Urothelium cell line (cell line): Measurements from ENCODE around the gene SPATA6.
"Not testable (repeated sequence)": the region's sequence is repeated elsewhere in the genome, so short reads cannot be mapped to it uniquely, and the experiment has no call there.

Experiments
- DNase-seq: peaks from one replicate; pipeline ENCODE4 v3.0.0; 2011; ENCODE audit warnings: low spot score, mixed read lengths
- FAIRE-seq: peaks from 2 replicates; lab custom pipeline; 2011; peaks lifted over from hg19 to GRCh38; lab: Jason Lieb, UNC

Gene SPATA6

DNA sequence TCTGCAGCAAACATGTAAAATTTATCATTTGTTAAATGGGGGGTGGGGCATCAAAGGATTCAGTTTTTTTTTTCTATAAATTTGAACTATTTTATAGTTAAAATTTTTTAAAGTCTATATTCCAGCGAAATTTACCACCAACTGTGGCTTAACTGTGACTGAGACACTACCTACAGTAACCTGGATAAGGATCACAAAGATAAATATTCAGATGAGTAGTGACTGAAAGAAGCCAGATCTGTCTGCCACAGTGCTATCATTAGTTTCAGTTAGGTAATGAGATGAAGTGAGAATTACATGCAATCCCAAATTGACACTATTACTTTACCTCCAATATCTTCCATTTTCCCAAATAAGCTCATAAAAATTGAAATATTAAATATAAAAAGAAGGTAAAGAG is 5.4 kb downstream of the SPATA6 start:
- DNase-seq = no peak
- FAIRE-seq = no peak

DNA sequence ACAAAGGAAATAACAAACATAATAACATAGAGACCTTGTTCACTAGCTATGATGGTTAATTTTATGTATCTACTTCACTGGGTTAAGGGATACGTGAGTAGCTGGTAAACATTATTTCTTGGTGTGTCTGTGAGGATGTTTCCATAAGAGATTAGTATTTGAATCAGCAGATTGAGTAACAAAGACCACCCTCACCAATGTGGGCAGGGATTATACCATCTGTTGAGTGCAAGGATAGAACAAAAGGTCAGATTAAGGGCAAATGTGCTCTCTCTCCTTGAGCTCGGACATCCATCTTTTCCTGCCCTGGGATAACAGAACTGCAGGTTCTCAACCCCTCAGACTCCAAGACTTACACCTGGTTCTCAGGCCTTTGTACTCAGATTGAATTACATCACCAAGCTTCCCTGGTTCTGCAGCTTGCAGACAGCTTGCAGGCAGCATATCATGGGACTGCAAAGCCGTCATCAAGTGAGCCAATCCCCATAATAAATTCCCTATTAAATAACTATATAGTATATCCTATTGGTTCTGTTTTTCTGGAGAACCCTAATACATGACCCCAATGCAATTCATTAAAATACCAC is 9.2 kb downstream of the SPATA6 start:
- no peak for FAIRE-seq
- no peak for DNase-seq

DNA sequence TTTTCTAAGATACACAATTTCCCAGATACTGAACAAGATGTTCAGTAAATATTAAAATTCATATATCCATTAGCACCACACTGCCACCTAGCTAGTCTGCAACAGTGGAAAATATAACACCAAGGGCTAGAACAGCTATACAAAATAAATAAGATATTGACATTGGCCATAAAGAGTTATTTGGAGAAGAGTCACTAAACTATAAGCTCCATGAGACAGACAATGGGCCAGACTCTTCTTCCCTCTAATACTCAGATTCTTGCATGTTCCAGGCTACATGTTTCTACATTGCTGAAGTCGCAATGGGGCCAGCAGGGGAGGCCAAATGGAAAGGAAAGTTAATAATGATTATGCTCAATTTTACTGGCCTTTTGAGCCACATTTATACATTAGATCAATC is 21.5 kb downstream of the SPATA6 start:
- no peak for DNase-seq
- no peak for FAIRE-seq

DNA sequence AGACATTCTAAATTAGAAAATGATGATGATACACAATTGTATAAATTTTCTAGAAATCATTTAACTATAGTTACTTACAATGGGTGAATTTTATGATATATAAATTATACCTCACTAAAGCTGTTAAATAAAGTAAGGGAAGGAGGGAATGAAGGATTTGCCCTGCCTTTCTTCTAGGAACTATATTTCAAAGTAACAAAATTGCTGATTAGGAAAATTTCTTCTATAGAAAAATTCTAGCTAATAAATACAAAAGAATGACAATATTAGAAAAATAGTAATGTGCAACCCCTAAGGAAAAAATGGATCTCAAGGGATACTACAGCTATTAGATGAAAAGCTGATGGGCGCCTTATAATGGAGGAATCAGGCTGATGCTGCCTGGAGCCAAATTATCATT is 23.1 kb downstream of the SPATA6 start:
- no peak for FAIRE-seq
- DNase-seq = no peak

DNA sequence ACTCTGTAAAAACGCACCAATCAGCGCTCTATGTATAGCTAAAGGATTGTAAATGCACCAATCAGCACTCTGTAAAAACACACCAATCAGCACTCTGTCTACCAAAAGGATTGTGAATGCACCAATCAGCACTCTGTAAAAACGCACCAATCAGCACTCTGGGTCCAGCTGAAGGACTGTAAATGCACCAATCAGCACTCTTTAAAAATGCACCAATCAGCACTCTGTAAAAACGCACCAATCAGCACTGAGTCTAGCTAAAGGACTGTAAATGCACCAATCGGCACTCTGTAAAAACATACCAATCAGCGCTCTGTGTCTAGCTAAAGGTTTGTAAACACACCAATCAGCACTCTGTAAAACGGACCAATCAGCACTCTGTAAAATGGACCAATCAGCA is 27.8 kb downstream of the SPATA6 start:
- FAIRE-seq = not testable (repeated sequence)

DNA sequence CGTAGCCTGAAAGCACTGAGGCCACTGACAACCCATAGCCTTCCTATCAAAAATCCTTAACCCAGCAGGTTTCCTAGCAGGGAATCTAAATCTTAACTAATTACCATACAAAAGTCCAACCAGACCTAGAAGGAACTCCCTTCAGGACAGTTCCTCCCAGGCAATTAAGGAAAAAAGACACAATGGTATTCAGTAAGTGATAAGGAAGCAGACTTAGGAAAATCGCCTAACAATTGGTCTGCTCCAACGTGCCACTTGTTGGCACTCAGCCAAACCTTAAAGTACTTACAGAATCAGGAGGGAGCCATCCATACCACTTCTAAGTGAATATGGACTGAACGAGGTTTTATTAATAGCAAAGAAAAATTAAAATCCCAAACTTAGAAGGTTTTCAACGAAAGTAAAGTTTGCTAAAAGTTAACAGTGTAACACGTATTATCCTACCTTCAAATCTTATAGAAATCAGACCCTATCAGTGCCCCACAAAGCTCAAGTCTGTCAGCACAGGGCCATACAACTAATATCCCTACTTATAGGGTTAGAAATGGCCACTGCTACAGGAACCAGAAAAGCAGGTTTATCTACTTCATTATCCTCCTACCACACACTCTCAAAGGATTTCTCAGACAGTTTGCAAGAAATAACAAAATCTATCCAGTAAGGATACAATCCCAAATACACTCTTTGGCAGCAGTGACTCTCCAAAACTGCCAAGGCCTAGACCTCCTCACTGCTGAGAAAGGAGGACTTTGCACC is 29.0 kb downstream of the SPATA6 start:
- FAIRE-seq (no peak), DNase-seq (no peak)

More for the DNA sequence above, 27.8 kb downstream of the SPATA6 start:
- DNase-seq = not testable (repeated sequence)

DNA sequence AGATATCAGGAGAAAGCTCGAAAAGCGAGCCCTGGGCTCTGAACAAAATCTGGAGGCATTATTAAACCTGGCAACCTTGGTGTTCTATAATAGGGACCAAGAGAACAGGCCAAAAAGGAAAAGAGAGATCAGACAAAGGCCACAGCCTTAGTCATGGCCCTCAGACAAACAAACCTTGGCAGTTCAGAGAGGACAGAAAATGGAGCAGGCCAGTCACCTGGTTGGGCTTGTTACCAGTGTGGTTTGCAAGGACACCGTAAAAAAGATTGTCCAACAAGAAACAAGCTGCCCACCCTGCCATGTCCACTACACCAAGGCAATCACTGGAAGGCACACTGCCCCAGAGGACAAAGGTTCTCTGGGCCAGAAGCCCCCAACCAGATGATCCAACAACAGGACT is 31.2 kb downstream of the SPATA6 start:
- FAIRE-seq, DNase-seq: not testable (repeated sequence)

DNA sequence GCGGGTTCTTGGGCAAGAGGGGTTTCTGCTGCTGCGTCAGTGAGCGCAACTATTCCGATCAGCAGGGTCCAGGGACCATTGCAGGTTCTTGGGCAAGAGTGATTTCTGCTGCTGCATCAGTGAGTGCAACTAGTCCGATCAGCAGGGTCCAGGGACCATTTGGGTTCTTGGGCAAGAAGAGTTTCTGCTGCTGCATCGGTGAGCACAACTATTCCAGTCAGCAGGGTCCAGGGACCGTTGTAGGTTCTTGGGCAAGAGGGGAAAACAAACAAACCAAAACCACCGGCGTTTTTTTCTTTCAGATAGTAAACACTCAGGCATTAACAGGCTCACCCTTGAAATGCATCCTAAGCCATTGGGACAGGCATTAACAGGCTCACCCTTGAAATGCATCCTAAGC is 32.6 kb downstream of the SPATA6 start:
- DNase-seq (no peak), FAIRE-seq (no peak)

DNA sequence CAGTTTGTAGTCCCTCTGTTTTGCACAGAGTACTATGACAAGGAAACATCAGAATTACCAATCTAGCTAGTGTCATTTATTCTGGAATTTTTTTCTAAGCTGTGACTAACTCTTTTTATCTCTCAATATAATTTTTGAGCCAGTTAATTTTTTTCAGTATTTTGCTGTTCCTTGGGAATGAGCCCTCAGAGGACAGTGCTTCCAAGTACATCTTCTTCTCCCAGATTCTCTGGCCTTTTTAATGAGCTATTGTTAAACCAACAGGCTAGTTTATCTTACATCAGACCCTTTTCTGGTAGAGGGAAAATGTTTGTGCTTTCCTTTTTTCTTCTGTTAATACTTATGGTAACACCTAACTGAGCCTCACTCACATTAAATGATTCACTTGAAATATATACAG is 34.6 kb downstream of the SPATA6 start:
- not testable (repeated sequence) for FAIRE-seq, DNase-seq

DNA sequence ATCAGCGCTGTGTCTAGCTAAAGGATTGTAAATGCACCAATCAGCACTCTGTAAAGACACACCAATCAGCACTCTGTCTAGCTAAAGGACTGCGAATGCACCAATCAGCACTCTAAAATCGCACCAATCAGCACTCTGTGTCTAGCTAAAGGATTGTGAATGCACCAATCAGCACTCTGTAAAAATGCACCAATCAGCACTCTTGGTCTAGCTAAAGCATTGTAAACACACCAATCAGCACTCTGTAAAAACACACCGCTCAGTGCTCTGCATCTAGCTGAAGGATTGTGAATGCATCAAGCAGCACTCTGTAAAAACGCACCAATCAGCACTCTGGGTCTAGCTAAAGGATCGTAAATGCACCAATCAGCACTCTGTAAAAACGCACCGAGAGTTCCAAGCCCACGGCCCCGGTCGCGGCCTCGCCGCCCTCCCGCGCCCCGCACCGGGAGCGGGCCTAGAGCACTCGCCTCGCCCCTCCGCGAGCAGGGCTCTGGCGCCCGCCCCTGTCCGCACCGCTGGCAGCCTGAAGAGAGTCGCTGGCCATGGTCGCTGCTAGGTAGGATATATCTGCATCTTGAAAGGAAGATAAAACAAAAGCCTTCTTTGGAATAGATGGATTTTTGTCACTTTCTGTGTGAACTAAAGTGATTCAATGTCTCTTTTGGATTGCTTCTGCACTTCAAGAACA is 36.5 kb downstream of the SPATA6 start:
- FAIRE-seq, DNase-seq: not testable (repeated sequence)

DNA sequence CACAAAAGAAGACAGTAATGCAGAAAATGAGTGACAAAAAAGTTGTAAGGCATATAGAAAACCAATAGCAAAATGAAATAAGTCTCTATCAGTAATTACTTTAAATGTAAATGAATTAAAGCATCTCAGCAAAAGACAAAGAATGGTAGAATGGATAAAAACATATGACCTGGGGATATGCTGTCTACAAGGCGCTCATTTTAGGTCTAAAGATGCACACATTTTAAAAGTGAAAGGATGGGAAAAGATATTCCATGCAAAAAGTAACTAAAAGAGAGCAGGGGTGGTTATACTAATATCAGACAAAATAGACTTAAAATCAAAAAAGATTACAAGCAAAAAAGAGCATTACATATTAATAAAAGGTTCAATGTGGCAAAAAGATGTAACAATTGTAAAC is 41.2 kb downstream of the SPATA6 start:
- DNase-seq (no peak), FAIRE-seq (no peak)

DNA sequence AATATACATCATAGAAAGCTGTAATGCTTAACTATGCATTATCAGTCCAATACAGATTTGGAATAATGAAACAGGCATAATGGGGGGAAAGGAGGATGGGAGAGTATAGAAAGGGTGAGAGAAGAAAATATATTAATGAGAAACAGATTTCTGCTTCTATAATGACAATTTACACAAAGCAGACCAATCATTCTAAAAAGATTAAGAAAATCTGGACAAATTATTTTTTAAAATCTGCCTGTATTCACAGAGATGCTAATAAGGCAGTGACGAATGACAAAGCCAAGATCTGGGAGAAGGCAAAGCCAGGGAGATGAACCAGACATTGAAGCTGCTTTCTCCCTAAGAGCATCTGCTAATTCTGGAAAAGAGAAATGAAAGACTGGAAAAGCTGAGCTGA is 50.0 kb downstream of the SPATA6 start:
- FAIRE-seq = no peak
- DNase-seq = no peak

DNA sequence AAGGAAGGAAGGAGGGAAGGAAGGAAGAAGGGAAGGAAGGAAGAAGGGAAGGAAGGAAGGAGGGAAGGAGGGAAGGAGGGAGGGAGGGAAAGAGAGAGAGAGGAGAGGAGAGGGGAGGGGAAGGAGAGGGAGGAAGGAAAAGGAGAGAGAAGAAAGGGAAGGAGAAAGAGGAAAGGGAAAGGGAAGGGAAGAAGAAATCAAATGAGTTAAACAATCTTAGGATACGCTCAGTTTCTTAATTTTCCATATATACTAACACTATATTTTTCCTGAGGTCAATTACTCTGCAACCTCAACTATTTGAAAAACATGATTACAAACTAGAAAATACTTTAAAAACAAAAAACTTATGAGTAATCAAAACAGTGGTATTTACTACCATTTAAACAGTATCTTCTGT is 53.3 kb downstream of the SPATA6 start:
- FAIRE-seq (no peak), DNase-seq (no peak)

DNA sequence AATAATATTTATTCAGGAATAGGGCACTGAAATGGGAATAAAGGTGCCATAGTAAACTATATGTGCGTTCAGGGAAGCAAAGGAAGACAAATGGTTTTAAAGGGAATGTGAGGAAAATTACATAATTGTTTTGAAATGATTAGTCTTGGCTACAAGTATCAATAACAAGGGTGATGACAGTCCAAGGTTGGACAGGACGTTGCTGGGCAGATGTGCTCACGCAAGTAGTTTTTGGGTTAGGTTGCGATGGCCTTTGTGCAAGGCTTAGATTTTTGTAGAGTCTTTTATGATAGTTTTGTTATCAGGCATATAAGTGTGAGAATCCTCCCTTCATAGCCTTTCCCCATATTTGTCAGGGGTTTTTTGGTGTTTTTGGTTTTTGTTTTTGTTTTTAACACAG is 57.0 kb downstream of the SPATA6 start:
- FAIRE-seq (no peak), DNase-seq (no peak)

DNA sequence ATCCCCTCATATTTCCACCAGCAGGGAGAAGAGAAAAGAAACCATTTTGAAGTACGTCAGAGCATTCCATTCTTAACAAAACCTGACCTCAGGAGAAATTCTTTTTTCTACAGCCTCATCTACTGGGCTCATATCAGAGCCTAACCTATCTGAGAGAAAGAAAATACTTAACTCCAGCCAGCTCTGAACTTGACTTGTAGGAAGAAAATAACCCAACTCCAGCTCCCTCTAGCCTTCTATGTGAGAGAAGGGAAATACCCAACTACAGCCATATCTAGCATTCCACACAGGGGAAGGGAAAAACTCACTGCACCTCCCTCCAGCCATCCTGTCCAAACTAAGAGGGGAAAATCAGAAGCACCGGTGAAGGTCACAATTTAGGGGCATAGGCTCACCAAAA is 57.7 kb downstream of the SPATA6 start:
- no peak for FAIRE-seq
- DNase-seq = no peak

DNA sequence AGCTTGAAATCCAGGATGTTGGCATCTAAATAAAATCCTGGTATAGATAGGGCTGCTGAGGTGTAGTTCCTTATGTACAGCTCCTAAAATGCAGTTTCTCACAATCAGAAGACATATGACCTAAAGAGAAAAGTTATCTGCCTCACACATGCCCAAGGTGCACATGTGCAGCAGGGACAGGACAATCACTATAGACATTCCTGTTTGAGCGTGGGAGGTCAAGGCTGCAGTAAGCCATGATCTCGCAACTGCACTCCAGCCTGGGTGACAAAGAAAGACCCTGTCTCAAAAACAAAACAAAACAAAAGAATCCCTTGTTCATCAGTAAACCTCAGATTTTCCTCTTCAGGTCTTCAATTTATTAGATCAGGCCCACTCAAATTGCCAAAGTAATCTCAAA is 66.1 kb downstream of the SPATA6 start:
- no peak for DNase-seq
- no peak for FAIRE-seq

DNA sequence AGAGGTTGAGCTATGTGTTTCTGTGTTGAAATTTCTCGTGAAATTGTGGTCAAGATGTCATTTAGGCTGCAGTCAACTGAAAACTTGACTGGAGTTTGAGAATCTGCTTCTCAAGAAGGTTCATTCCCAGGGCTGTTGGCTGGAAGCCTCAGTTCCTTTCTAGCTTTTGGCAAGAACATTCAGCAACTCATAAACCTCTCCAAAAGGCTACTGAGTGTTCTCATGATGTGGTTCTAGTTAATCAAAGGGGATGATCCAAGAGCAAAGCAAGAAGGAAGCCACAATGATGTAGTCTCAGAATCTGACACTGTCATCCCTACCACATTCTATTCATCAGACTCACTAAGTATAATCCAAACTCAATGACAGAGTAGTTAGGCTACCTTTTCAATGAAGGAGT is 66.6 kb downstream of the SPATA6 start:
- FAIRE-seq (no peak), DNase-seq (no peak)

DNA sequence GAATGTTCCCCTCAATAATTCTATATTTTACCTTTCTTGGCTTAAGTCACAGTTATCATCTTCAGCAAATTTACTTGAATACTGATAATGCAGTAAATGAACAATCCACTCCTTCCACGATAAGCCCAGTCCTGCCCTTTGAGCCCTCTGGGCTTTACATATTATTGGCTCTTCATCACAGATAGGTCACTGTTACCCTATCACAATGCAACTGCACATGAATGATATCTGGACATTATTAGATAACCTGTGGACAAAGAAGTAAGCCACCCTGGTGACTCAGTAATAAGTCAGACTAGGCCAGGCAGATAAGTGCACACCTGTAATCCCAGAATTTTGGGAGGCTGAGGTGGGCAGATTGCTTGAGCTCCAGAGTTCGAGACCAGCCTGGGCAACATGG is 69.4 kb downstream of the SPATA6 start:
- no peak for FAIRE-seq
- no peak for DNase-seq

DNA sequence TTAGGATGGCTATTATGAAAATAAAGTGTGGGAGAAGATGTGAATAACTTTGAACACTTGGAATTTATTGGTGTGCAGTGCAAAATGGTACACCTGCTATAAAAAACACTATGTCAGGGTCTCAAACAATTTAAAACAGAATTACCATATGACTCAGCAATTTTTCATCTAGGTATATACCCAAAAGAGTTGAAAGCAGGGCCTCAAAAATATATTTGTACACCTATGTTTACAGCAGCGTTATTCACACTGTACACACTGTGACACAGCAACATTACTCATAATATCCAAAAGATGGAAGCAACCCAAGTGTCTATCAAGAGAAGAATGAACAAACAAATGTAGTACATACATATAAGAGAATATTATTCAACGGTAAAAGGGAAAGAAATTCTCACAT is 75.8 kb downstream of the SPATA6 start:
- FAIRE-seq (peak; percentile 9), DNase-seq (no peak)

DNA sequence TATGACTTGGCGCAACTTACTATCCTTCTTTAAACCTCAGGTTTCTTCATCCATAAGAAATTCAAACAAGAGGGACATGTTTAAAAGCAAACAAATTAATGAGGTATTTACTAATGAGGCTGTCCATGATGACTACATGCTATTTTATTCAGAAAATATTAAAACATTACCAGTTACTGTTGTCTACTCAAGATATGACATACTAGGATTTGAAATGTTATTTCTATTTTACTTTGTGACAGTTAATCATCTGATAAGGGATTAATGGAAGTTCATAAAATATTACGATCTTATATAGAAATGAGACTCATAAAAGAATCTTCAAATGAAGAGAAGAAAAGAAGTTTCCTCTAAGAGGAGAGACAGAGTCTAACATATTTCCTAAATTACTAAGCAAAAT is 80.1 kb downstream of the SPATA6 start:
- FAIRE-seq = no peak

DNA sequence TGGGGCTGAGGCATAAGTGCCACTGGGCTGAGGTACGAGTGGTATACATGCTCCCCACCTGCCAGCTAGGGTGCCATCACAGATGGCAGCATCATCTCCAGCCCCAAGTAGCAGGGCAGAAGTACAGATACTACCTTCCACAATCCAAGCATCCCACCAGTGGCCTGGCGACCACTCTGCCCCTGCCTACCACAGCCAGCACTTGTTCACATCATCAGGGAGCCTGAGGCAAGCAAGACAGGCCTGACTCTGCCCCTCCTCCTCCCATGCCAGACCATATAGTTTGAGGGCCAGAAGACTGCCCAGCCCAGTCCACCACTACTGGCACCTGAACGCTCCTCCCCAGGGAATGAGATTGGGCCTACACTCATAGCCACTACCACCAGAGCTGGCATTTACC is 84.6 kb downstream of the SPATA6 start:
- FAIRE-seq = peak; percentile 65

More for the DNA sequence above, 80.1 kb downstream of the SPATA6 start:
- DNase-seq = no peak

DNA sequence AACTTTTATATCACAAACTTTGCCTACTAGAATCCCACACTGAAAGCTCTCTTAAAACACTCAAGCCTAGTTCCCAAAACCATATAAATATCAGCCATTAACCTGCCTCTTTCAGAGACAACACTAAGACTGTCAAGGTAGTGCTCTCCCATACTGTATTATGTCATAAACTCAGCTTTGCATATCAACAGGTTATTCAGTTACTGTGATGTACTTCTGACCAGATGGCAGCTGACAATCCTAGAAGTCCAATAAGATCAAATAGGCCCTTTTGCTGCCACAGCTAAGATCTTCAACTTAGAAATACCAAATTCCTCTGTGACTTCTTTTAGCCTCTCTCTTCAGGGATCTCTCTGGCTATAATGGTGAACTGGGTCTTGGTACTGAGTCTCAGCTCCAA is 97.2 kb downstream of the SPATA6 start:
- FAIRE-seq (no peak), DNase-seq (no peak)

More for the DNA sequence above, 84.6 kb downstream of the SPATA6 start:
- DNase-seq = no peak
